ENCODE results near the gene PKHD1.

The PKHD1 gene, protein sequence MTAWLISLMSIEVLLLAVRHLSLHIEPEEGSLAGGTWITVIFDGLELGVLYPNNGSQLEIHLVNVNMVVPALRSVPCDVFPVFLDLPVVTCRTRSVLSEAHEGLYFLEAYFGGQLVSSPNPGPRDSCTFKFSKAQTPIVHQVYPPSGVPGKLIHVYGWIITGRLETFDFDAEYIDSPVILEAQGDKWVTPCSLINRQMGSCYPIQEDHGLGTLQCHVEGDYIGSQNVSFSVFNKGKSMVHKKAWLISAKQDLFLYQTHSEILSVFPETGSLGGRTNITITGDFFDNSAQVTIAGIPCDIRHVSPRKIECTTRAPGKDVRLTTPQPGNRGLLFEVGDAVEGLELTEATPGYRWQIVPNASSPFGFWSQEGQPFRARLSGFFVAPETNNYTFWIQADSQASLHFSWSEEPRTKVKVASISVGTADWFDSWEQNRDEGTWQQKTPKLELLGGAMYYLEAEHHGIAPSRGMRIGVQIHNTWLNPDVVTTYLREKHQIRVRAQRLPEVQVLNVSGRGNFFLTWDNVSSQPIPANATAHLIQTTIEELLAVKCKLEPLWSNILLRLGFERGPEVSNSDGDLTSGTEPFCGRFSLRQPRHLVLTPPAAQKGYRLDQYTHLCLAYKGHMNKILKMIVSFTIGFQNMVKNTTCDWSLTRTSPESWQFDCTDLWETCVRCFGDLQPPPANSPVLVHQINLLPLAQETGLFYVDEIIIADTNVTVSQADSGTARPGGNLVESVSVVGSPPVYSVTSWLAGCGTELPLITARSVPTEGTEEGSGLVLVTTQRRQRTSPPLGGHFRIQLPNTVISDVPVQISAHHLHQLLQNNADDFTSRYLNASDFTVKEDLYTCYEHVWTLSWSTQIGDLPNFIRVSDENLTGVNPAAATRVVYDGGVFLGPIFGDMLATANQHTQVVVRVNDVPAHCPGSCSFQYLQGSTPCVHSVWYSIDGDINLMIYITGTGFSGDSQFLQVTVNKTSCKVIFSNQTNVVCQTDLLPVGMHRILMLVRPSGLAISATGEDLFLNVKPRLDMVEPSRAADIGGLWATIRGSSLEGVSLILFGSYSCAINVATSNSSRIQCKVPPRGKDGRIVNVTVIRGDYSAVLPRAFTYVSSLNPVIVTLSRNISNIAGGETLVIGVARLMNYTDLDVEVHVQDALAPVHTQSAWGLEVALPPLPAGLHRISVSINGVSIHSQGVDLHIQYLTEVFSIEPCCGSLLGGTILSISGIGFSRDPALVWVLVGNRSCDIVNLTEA (N-terminal part only)
- total RNA-seq = 0 to 0.07 reads per million in 2 donors

DNA sequence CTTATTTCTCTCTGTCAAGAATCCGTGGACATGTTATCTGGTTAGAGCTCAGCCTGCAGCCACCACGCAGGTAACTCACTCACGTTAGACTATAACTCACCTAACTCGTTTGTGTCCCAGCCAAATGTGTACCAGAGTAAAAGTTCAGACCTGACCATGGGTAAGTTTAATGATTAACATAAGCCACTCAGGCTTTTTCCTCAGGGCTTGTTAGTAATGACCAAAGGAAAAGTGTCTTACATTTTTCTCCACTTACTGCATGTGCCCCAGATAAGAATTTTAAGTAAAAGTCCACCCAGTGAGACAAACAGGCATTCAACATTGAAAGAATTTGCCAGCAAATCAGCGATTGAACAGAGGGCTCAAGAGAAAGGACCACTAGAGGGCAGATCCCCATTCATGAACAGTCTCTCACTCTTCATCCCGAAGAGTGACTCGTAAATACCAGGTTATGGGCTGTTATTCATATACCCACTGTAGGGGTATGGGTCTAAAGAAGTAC lies at the start of gene PKHD1:
Gene PKHD1, minus strand, starts transcription at position 116 of the 502 bp plus-strand sequence. CDS start 2,680 bp downstream, outside the sequence.
- DNase-seq = peak in 1 of 5 experiments; percentile 2

DNA sequence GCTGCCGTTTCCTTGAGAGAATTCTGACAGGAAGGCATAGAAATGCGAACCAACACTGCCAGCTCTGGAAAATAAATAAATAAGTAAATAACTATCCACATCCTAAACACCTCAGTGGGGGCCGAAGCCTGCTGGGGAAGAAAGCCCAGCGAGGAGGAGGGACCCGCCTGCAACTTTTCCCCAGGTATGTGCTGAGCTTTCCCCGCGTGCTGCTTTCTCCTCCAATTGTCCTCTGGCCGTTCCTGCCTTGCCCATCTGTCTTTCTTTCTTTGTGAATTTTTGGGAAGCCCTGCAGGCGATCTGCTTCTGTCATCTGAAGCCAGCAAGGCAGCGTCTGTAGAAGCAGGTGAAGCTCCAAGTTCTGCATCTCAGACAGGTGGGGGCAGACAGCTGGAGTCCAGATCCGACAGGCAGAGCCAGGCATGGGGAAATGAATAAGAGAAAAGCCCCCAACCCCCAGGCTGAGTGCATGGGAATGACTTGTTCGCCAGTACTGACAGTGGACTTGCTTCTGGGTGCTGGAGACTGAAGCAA lies 49.6 kb upstream of the PKHD1 start:
- DNase-seq = no peak

DNA sequence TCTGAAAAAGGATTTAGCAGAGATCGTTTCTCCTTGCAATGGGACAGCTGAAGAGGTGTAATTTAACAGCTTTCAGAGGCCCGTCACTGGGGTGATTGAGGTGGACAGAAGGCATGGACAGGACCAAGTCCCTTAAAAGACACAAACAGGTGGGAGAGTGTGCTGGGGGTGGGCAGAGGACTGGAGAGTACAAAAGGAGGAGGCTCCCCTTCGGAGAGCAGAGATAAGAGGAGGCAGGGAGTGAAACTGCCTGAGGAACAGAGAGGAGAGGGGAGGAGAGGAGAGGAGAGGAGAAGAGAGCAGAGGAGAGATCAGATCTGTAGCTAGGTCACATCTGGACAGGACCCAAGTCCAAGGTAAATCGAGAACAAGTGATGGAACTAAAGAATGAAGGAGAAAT lies 48.6 kb upstream of the PKHD1 start:
- DNase-seq = no peak

DNA sequence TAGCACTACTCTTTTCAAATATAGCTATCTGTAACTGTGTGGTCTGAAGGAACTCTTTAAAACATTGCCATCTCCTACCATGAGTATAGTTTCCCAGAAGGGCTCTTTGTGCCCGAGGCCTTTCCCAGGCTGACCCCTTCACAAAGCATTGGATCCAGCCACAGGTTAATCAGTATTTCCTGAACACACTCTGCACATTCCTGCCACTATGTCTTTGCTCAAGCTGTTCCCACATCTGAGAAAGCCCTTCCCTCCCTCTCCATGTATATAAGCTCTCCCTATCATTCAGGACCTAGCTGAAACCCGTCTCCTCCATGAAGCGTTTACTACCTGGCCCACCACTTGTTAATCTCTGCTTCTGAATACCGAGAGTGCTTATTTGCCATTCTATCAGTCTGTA lies 47.8 kb upstream of the PKHD1 start:
- DNase-seq = no peak

DNA sequence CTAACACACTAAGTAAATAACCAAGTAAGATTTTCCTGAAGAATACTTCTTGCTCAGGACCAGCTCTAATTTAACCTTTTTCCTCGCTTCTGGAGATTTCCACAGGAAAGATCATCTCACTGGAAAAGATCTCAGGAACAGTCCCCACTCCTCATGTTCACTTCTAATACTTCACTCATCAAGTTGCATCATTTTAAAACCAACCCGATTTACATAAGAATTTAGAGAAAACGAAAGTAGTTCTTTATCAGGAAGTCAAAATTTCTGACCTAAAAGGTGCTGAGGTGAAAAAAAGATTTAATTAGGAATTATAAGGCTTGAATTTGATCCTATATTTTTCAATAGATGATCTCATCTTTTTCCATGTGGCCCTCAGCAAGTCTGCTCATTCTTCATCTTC lies 46.6 kb upstream of the PKHD1 start:
- no peak for DNase-seq

DNA sequence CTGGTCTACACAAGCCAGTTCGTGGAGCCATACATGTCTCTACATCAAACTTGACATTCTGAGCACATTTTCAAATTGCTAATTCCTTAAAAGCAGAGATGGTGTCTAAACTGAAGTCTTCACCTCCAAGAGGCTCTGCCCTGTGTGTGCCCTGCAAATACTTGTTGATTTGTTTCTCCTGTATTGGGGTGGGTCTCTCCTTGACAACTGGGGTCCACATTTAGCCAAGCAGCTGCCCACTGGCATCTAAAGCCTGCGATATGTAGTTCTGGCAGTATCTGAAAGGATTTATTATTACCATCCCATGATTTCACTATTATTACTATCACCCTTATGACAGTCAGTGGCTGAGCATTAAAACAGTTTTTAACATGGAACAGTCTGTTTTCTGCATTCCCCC lies 45.9 kb upstream of the PKHD1 start:
- DNase-seq = no peak

DNA sequence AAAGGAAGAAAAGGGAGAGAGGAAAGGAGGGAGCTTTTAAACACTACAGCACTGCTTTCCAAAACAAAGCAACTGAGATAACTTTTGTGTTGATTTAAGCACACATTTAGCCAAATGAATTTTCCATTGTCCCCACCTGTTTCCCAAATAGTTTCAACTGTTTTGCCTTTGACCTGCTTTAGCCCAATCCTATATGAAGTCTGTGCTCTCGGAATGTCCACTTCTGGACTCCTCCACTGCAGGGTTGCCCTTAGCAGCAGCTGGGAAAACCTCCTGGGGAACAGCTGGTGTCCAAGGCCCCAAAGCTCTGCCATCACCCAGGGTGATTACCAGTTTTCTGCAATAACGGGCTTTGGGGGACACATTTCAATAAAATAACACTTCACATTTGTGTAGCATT lies 44.9 kb upstream of the PKHD1 start:
- DNase-seq = no peak

DNA sequence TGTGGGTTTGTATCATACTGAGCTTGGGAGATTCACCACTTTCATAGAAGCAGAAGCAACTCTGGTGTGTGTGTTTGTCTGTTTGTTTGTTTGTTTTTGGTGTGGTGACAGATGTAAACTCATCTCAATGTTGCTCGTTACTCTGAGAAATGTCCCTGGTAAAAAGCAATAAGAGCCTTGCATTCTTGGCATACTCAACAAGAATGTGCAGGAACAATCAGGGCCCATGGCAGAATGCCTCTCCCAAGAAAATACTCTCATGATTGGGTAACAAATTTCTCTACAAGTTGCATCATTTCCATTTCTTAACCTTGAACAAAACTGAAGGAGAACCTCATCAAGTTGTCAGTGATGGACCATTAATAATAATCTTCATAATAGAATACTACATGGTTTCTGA lies 43.0 kb upstream of the PKHD1 start:
- no peak for DNase-seq

DNA sequence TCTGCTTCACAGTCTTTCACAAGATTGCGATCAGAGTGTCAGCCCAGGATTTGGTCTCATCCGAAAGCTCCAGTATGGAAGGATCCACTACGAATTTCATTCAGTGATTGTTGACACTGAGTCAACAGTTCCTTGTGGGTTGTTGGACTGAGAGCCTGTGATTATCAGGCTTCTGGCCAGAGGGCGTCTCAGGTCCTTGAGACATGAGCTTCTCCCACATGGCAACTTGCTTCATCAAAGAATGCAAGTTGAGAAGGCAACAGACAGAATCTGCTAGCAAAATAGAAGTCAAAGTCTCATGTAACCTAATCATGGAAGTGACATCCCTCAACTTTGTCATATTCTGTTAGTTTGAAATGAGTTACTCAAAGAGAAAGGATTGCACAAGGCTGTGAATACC lies 40.5 kb upstream of the PKHD1 start:
- DNase-seq = no peak

DNA sequence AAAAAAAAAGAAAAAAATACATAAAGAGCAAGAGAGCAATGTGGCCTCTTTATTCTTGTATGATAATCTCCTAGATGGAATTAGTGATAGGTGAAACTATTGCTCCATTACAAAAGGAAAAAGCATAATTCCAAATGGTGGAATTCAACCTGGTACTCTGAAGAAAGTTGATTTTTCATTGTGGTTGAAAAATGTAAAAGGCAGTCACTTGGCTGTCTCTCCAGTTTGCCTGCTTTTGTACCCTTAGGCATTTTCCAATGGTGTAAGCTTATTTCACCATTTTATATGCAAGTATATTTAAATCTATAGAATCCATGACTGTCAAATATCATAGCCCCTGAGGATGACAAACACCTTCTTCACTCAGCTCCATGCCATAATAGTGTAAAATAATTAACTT lies 38.8 kb upstream of the PKHD1 start:
- DNase-seq = no peak

DNA sequence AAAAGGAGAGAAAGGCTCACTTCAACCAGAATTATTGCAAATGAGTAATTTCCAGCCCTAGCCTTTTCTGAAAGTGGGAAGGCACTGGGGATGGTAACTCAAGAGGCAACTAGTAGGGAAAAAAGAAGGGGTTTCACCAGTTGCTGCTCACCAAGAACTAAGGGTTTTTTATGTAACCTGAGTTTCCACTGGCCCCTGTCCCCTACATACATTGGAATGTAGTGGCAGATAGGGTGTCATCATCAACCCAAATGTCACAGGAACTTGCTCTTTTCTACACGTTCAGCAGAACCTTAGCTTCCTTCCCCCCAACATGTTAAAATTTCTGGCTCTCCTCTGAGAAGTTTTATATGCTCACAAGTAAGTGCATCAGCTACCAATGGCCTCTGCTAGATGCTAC lies 38.2 kb upstream of the PKHD1 start:
- no peak for DNase-seq

DNA sequence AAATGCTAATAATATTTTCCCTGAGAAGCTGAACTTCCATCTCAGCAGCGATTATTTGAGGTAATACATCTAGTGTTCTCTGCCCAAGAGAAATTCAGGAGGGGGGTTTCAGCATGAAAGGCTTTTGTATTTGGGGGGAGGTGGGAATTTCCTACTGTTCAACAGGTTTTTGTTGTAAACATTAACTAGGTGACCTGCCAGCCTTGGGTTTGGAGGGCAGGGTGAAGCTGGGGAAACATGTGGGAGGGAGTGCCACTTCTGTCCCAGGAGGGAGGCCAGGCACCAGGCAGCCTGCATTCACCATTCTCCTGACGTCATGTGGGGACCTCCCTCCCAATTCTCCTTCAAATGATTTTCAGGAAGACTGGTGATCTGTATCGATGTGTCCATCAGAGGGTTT lies 37.7 kb upstream of the PKHD1 start:
- DNase-seq = no peak

DNA sequence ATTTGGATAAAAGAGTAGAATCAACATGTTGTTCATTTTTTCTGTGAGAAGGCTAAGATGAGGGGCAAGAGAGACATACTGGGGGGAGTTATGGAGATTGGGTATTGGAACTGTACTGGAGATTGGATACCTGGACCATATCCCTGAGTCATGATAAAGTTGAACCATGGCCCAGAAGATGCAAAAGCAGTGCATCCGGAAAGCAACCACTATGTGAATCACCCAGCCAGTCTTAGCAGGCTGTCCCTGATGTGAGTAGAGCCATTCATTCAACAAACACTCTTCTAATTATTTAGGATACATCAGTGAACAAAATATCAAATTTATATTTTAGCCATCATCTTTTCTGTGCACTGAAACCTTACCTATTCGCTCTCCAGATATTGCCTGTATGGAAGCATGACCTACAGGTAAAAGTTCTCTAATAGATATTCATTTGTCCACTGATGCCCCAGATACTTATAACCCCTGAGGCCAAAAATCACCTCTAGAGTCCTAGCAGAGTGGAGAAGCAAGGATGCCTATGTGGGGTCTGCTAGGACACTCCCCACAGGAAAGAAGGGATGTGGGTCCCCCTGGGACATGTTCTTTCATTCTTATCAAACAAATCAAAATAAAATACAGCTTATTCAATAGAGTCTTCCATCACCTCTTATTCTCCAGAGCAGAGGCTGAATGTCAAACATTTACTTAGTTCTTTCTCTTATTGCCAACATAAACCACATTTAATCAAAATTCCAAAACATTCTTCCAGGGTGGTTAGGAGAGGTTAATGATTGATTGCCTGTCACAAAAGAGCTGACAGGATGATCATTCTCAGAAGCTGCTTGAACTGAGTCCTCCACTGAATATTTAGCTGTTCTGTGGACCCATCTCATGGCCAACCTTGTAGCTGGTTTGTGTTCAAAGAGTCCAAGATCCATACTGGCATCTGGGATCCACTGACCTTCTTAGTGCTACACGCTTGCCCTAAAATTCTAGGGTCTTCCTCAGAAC lies 37.0 kb upstream of the PKHD1 start:
- DNase-seq = no peak

DNA sequence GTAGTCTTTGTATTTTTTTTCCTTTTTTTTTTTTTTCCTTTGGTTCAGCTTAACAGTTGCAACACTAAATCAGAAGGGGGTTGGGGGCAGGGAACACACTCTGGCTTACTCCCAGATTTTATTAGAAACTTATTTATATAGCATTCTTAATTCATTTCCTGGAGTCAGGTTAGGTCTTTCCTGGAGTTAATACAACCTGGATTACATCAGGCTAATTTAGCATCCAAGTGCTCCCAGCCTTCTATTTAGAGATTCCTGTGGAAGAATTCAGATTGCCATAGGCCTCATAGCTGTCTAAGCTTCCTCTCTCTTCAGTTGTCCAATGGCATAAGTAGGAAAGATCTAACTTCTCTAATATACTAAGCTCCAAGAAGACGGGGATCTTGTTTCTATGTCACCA lies 35.8 kb upstream of the PKHD1 start:
- no peak for DNase-seq

DNA sequence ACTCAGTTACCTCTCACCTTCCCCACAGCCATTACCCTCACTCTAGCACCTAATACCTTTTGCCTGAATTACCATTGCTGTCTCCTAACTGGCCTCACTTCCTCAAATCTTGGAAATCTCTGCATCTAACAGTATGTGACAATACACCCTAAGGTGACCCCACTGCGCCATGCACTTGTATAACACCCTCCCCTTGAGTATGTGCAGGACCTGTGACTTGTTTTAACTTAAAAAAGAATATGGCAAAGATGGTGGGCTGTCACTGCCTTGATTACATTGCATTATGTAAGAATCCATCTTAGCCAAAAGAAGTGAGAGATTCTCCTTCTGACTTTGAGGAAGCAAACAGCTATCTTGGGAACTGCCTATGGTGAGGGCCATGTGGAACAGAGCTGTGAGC lies 29.9 kb upstream of the PKHD1 start:
- no peak for DNase-seq

DNA sequence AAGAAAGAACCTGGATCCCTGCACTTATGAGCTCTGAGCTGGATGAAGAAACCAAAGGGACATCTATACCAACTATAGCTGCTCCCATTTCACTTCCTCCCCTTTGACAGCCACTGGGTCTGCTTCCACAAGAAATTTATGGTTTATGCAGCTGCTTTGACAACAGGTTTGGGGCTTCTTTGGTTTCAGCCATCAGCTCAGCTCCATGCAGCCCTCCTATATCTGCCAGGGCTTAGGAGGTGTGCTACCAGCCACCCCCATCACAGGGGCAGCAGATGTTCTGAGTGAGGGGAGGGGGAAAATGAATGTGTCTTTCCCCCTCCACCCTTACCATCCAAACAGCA lies 29.2 kb upstream of the PKHD1 start:
- DNase-seq = no peak

DNA sequence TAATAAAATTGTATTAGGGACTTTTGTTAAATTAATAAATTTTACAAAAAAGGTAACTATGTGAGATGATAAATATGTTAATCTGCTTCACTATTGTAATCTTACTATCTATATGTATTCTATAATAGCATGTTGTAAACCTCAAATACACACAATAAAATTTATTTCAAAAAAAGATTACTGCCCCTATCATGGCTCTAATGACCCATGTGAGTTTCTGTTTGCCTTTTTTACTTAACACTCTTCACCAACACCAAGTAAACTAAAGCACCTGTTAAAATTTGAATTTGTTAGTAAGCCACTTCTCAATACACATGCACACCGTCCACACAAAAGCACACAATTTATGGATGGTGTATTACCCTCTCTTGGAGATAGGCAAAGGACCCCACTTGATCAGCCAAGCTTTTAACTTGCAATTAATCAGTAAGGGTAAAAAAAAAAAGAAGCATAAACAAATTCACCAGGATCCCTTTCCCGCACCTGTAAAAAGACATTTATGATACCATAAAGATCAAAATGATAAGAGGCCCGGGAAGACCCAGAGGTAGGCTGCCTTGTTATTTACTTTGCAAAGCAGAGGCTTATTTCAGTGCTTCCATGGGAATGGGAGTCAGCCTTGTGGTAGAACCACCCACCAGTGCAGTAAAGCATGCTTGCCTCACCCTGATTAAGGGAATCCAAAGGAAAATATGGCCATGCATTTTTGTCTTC lies 28.6 kb upstream of the PKHD1 start:
- no peak for DNase-seq

DNA sequence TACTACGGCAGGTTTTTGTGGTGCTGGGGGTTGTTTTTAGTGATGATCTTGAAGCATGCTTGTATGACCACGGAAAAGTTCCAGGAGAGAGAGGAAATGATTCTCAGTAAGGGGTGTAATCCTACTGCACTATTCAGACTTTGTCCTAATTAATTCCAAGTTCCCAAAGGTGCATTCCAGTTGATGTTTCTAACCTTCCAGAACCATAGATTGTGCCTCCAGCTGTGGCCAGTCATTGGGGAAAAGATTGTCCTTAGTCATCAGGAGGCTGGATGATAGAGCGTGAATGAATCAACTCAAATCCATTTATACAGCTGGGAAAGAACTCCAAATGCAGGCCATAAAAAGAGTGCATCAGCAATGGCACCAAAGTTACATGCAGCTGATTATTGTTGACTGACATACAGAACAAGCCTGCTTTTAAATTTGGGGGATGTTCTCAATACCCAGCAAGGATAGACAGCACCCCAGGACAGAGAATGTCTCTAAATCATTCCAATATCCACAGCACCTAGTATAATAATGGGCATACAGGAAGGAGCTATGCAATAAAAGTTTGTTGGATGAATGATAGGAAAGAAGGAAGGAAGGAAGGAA lies 27.8 kb upstream of the PKHD1 start:
- no peak for DNase-seq

DNA sequence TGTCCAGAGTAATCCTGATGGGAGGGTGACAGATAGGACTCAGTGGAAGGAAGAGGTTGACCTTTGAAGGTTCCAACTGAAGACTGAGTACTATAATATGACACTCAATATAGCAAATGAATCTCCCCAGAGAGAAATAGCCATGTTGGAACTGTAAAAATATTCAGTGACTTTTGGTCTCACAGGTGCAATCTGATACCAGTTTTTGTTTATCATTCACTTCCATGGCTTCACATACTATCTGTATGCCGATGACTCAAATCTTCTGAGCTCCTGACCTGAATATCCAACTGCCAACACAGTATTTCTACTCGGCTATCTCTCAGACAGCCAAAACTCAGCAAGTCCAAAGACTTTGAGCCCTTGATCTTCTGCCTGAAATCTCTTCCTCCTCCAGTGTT lies 21.8 kb upstream of the PKHD1 start:
- no peak for DNase-seq

DNA sequence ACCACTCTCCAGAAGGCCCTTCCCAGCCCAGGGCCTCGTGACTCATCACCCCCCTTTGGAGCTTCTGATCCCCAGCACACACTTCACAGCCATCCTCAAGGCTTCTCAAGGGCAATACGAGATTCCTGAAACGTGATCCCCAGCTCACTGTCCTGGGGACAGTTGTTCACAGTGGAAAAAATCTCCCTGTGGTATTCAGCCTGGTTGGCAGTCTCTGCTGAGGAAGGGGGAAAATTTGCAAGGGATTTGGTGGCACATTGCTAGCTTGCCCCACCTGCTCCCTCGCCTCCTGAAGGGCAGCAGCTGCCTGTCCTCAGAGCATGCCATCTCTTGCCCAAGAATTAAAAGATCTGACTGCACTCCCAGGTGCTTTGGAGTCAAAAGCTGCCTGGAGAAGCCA lies 20.7 kb upstream of the PKHD1 start:
- DNase-seq = no peak

Data from T-helper 2 cell (primary cell).